GM06990 (cell line): ENCODE data around the gene ABCC3.

Experiments used
- DNase-seq: peaks from one replicate; pipeline ENCODE4 v3.0.0-alpha.2; 2011; ENCODE audit not compliant: insufficient read length; ENCODE audit errors: extremely low read depth
- H3K27me3 ChIP-seq: replicated peaks from 2 replicates; pipeline ENCODE4 v1.6.0; 2011; ENCODE audit warnings: low read length; ENCODE audit not compliant: control insufficient read depth, insufficient read depth
- H3K36me3 ChIP-seq: 2 replicates; pipeline ENCODE4 v1.5.1; 2011; ENCODE audit warnings: low read length; ENCODE audit not compliant: control insufficient read depth, insufficient read depth
- H3K4me3 ChIP-seq: replicated peaks from 2 replicates; pipeline ENCODE4 v1.5.1; 2011; ENCODE audit warnings: low read depth, mild to moderate bottlenecking, control low read depth, low read length
- CTCF ChIP-seq: IDR thresholded peaks from 2 replicates; pipeline ENCODE4 v1.5.1; 2011; ENCODE audit warnings: low read length, control low read depth, mild to moderate bottlenecking, inconsistent platforms; ENCODE audit not compliant: insufficient read depth, poor library complexity, severe bottlenecking

Gene ABCC3

GRCh38 chr17:50728881-50729765, 94.4 kb downstream of the ABCC3 start:
- Histone ChIP-seq H3K27me3 (no peaks in the 10 kb centered on the region), H3K4me3 (no peak overlapping the region), H3K36me3 (peaks cover 2% of the 10 kb centered on the region)
- TF ChIP-seq CTCF = no peak
- no peak for DNase-seq

GRCh38 chr17:50731575-50732460, 97.1 kb downstream of the ABCC3 start:
- peaks cover 2% of the 10 kb centered on the region for H3K36me3 ChIP-seq
- H3K27me3 ChIP-seq = no peaks in the 10 kb centered on the region
- H3K4me3 ChIP-seq = no peak overlapping the region

GRCh38 chr17:50735287-50735686, 100.6 kb downstream of the ABCC3 start:
- TF ChIP-seq CTCF = no peak
- no peak overlapping the region for H3K4me3 ChIP-seq
- DNase-seq = no peak
- peaks cover 2% of the 10 kb centered on the region for H3K36me3 ChIP-seq
- H3K27me3 ChIP-seq = no peaks in the 10 kb centered on the region

More at GRCh38 chr17:50731575-50732460, 97.1 kb downstream of the ABCC3 start:
- DNase-seq = no peak
- TF ChIP-seq CTCF = no peak

- Histone ChIP-seq H3K27me3 (no peaks in the 10 kb centered on the region), H3K36me3 (peaks cover 8% of the 10 kb centered on the region), H3K4me3 (no peak overlapping the region)
- DNase-seq = no peak
- TF ChIP-seq CTCF = no peak
These were observed 102.5 kb downstream of the ABCC3 start for GRCh38 chr17:50737118-50737698.

- DNase-seq = no peak
- Histone ChIP-seq H3K4me3 (no peak overlapping the region), H3K27me3 (no peaks in the 10 kb centered on the region), H3K36me3 (peaks cover 8% of the 10 kb centered on the region)
- TF ChIP-seq CTCF = no peak
These were observed 104.4 kb downstream of the ABCC3 start for GRCh38 chr17:50739098-50739497.
